ENCODE results near the gene SMTN.

DNA sequence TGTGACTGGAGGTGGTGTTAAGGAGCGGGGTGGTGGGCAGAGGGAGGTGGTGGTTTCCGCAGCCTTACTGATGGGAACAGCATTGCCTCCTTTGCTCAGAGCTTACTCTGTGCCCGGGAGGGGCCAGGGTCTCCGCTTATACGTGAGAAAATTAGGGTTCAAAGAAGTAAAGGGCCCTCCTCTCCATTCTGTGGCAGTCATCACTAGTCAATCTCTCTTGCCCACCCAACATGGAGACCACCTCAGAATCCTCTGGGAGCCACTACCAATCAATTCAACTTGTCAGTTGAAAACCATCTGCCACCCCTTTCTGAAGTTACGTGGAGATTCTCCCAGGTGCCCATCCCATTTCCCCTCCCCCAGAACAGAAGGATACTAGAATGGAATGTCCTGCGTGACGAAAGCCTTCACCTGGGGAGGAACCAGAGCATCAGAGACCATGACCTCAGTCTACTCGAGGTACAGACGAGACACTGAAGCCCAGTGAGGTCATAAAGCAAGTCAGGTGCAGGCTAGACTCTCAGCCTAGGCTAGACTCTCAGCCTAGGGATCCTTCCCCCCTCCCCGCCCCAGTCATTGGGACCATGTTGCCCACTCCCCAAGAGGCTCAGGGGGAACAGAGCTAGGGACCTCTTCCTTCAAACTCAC is 24.3 kb downstream of the SMTN start:
- TF ChIP-seq POLR2A (IDR thresholded peaks at IDR 0.05), result no peak
- TF ChIP-seq, protein P1, sequence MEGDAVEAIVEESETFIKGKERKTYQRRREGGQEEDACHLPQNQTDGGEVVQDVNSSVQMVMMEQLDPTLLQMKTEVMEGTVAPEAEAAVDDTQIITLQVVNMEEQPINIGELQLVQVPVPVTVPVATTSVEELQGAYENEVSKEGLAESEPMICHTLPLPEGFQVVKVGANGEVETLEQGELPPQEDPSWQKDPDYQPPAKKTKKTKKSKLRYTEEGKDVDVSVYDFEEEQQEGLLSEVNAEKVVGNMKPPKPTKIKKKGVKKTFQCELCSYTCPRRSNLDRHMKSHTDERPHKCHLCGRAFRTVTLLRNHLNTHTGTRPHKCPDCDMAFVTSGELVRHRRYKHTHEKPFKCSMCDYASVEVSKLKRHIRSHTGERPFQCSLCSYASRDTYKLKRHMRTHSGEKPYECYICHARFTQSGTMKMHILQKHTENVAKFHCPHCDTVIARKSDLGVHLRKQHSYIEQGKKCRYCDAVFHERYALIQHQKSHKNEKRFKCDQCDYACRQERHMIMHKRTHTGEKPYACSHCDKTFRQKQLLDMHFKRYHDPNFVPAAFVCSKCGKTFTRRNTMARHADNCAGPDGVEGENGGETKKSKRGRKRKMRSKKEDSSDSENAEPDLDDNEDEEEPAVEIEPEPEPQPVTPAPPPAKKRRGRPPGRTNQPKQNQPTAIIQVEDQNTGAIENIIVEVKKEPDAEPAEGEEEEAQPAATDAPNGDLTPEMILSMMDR (IDR thresholded peaks at IDR 0.05), result no peak
- TF ChIP-seq EP300 (IDR thresholded peaks at IDR 0.05), result no peak

Data from upper lobe of left lung (tissue), 4 donors.